HG02623 (cell line): ENCODE measurements around the gene CCDC160.
"Not testable (repeated sequence)": the region's sequence is repeated elsewhere in the genome, so short reads cannot be mapped to it uniquely, and the experiment has no call there.

Experiments
- ATAC-seq: cut with Tn5 transposase; IDR thresholded peaks from one replicate; pipeline ENCODE4 v1.9.1; 2021; ENCODE audit warnings: moderate library complexity; ENCODE audit not compliant: unreplicated experiment

CCDC160 gene

GRCh38 chrX:134236626-134237614, at the start of gene CCDC160:
Gene CCDC160 (plus strand): TSS chrX:134237182. CDS start chrX:134244801, 7,619 bp downstream.
- ATAC-seq: no peak

GRCh38 chrX:134191281-134191680, 45.7 kb upstream of the CCDC160 start:
- no peak for ATAC-seq

DNA sequence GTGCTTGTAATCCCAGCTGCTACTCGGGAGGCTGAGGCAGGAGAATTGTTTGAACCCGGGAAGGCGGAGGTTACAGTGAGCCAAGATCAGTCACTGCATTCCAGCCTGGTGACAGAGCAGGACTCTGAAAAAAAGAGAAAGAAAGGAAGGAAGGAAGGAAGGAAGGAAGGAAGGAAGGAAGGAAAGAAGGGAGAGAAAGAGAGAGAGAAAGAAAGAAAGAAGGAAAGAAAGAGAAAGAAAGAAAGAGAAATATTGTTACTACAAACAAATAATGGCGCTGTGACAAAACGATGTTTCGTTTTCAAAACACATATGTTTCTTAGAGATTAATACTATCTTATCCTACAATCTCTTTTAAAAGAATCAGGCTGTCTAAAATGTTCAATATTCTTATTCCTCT, 42.1 kb upstream of the CCDC160 start:
- ATAC-seq: no peak

- ATAC-seq: no peak
Observed at GRCh38 chrX:134202561-134202960, 34.4 kb upstream of the CCDC160 start.

GRCh38 chrX:134206221-134206620, 30.8 kb upstream of the CCDC160 start:
- ATAC-seq: no peak

- ATAC-seq: no peak
Observed at GRCh38 chrX:134210465-134210864, 26.5 kb upstream of the CCDC160 start.

GRCh38 chrX:134235236-134235635, 1.7 kb upstream of the CCDC160 start:
- no peak for ATAC-seq

- ATAC-seq: not testable (repeated sequence)
Observed at GRCh38 chrX:134238144-134238543, 1.2 kb downstream of the CCDC160 start.

- ATAC-seq: no peak
Observed at GRCh38 chrX:134239016-134239415, 2.0 kb downstream of the CCDC160 start.

- ATAC-seq: no peak
Observed at GRCh38 chrX:134240209-134240608, 3.2 kb downstream of the CCDC160 start.

- no peak for ATAC-seq
Observed at GRCh38 chrX:134241960-134242619, 5.1 kb downstream of the CCDC160 start.

GRCh38 chrX:134244043-134244442, 7.1 kb downstream of the CCDC160 start:
- no peak for ATAC-seq

DNA sequence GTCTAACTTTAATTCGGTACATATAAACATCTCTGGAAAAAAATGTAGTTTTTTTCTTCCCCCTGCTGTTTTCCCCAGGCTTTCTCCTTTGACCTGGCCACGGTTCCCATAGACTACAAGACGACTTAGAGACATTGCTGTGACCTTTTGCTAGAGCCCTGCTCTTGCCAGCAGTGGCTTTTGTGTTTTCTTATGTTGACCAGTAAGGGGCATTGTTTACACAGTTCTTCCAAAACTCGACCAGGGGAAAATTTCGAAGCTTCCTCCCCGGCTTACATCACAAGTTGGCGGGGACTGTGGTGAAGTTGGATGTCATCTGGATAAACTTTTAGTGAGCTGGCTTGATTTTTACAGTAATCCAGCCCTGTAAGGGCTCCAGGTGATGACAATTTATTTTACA, 9.3 kb downstream of the CCDC160 start:
- ATAC-seq: no peak

- no peak for ATAC-seq
Observed at GRCh38 chrX:134247492-134247891, 10.5 kb downstream of the CCDC160 start.

DNA sequence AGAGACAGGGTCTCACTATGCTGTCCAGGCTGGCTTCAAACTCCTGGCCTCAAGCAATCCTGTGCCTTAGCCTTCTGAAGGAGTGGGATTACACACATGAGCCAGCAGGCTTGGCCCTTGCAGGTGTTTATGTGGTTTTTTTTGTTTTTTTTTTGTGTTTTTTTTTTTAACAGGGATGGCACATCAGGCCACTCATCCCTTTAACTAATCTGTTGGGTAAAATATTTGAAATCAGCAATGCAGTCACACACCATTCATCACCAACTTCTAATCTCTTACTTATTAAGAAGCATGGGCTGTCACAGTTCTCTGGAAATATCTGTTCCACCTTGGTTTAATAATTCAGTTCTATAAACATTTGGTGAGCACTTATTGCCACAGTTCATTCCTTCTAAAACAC, 12.3 kb downstream of the CCDC160 start:
- no peak for ATAC-seq

GRCh38 chrX:134251241-134251640, 14.3 kb downstream of the CCDC160 start:
- no peak for ATAC-seq

GRCh38 chrX:134254511-134254910, 17.5 kb downstream of the CCDC160 start:
- ATAC-seq: no peak

DNA sequence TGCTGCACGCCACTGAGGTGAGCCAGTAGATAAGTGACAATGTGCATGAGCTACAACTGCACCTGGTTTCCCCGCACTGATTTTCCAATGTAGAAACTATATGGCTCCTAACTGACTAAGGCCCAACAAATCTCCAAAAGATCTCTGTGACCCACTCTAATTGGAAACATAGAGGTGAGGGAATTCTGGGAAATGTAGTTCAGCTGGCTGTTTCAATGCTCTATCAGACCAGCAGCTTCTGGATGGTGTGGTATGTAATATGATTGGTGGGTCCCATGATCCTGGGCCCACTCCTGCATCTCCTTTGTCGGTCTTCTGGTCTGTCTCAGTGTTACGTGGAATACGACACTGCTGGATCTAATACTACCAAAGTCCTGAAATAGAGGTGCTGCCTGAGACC, 18.6 kb downstream of the CCDC160 start:
- no peak for ATAC-seq

- no peak for ATAC-seq
Observed at GRCh38 chrX:134256684-134257083, 19.7 kb downstream of the CCDC160 start.

DNA sequence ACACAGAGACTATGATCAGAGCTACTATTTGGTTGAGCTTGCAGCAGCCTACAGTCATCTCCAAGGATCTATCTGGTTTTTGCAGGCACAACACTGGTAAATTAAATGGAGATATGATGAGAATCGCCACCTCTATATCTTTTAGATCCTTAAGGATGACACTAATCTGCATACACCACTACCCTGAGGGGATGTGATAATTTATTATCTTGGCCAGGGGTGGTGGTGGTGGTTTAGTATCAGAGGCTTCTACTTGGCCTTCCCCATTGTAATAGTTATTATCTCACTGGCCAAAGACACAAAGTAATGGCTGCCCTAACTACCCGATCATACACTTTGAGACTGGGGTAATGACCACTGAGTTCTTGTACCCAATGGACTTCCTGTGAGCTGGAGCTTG, 21.2 kb downstream of the CCDC160 start:
- ATAC-seq: no peak

- ATAC-seq: not testable (repeated sequence)
Observed at GRCh38 chrX:134285934-134286333, 49.0 kb downstream of the CCDC160 start.

- no peak for ATAC-seq
Observed at GRCh38 chrX:134287346-134287745, 50.4 kb downstream of the CCDC160 start.
